Thoracic aorta (tissue), 2 donors: Measurements from ENCODE around the gene FIZ1. TPM values are rescaled to one million over a fixed set of nuclear protein-coding genes. Genes with fewer than 3 reads are reported as not detected.

Experiments used
- ATAC-seq: fragments of 150-250 bp; one replicate; pipeline ENCODE4 v1.8.0; 2017; ENCODE audit warnings: low read depth; ENCODE audit not compliant: insufficient number of reproducible peaks, low FRiP score
- DNase-seq: peaks from one replicate; pipeline ENCODE4 v3.0.0-alpha.2; 2020; ENCODE audit warnings: low spot score
- H3K27ac ChIP-seq, 2 donors: fragments of 200-600 bp; sonication (generic); 1 replicate in 1 of 2; 2 replicates in 1 of 2; pipeline ENCODE4 v1.5.1; 2016; ENCODE audit warnings: mild to moderate bottlenecking in 2 of 2, moderate library complexity in 2 of 2
- H3K27me3 ChIP-seq: fragments of 200-600 bp; sonication (generic); replicated peaks from 2 replicates; pipeline ENCODE4 v1.6.0; 2016; ENCODE audit warnings: mild to moderate bottlenecking; ENCODE audit not compliant: insufficient read depth
- H3K36me3 ChIP-seq: fragments of 200-600 bp; sonication (generic); one replicate; pipeline ENCODE4 v1.5.1; 2016
- H3K4me1 ChIP-seq, 2 donors: fragments of 200-600 bp; sonication (generic); 1 replicate in 1 of 2; 2 replicates in 1 of 2; pipeline versions ENCODE4 v1.5.1 to v1.6.0; 2016; ENCODE audit warnings: low read depth in 2 of 2, mild to moderate bottlenecking in 1 of 2; ENCODE audit not compliant: control insufficient read depth in 1 of 2
- H3K4me3 ChIP-seq: fragments of 200-600 bp; sonication (generic); 2 replicates; pipeline ENCODE4 v1.5.1; 2016; ENCODE audit warnings: mild to moderate bottlenecking
- H3K9me3 ChIP-seq: fragments of 200-600 bp; sonication (generic); 2 replicates; pipeline ENCODE4 v1.5.1; 2016
- total RNA-seq, 2 donors: library from RNA; depleted of rRNA; stranded (reverse); fragments of >200 nt; gene quantifications; one replicate each; pipeline versions ENCODE4 v1.1.0 to v1.2.3, GENCODE V29; 2016
- TF ChIP-seq, protein P1 (sequence below): fragments of 200-600 bp; sonication (generic); IDR thresholded peaks from one replicate; pipeline ENCODE4 v1.5.1; 2019; ENCODE audit warnings: antibody characterized with exemption

Gene FIZ1
- total RNA-seq, 2 donors from 2014 or later = 9.5 to 17.3 TPM

DNA sequence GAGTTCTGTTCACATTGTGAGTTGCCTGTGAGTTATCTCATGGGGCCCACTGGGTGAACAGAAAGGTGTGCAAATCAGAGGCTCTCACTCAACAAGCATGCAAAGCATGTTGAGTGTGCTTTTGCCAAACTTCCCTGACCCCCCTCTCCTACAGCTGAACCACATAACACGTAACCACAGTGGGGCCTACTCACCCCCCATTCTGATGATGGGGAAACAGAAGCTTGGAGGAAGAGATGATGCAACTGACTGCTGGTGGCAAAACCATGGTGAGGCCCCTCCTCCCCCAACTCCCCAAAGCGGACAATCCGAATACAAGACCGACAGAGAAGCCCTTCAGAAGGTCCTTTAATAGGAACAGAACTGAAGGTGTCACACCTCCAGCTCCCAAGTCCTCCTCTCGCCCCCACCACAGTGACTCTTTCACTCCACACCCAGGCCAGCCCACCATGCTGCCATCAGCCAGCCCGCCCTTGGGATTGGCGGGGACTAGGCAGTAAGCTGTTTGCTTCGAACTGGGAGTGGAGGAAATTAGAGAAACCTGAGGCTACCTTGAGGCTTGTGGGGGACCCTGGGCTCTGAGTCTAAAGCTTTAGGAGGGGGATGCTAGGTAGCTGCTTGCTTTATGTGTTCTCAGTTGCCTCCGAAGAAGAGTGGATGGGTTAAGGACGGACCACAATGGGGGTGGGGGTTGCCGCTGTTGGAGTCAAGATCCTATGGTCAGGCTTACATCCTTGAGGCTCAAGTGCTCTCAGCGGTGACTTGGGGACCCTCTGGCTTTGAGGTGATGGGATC lies 21.3 kb upstream of the FIZ1 start:
- TF ChIP-seq, protein P1, sequence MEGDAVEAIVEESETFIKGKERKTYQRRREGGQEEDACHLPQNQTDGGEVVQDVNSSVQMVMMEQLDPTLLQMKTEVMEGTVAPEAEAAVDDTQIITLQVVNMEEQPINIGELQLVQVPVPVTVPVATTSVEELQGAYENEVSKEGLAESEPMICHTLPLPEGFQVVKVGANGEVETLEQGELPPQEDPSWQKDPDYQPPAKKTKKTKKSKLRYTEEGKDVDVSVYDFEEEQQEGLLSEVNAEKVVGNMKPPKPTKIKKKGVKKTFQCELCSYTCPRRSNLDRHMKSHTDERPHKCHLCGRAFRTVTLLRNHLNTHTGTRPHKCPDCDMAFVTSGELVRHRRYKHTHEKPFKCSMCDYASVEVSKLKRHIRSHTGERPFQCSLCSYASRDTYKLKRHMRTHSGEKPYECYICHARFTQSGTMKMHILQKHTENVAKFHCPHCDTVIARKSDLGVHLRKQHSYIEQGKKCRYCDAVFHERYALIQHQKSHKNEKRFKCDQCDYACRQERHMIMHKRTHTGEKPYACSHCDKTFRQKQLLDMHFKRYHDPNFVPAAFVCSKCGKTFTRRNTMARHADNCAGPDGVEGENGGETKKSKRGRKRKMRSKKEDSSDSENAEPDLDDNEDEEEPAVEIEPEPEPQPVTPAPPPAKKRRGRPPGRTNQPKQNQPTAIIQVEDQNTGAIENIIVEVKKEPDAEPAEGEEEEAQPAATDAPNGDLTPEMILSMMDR = no peak
- Histone ChIP-seq H3K4me1 (peaks cover 0 to 6% of the 10 kb centered on the region in 2 donors), H3K27ac (no peak overlapping the region), H3K36me3 (peaks cover 19% of the 10 kb centered on the region), H3K4me3 (no peak overlapping the region), H3K9me3 (no peaks in the 10 kb centered on the region), H3K27me3 (no peaks in the 10 kb centered on the region)
- DNase-seq (no peak), ATAC-seq (no peak)

DNA sequence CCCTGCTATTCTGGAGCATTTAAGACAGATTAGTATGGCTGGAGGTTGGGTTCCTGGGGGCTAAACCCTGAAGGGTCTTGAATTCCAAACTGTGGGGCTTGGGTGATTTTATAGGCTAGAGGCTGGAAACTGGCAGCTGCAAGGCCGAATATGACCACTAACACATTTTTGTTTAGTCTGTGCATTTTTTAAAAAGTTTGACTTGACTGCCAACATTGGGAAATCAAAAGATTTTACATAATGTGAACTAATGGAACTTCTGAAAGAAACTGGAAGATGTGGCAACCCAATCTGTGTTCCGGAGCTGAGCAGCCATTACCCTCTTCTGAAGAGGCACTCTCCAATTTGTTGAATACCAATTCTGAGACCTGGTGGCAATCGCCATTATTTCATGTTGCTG lies 20.0 kb upstream of the FIZ1 start:
- ATAC-seq = no peak

DNA sequence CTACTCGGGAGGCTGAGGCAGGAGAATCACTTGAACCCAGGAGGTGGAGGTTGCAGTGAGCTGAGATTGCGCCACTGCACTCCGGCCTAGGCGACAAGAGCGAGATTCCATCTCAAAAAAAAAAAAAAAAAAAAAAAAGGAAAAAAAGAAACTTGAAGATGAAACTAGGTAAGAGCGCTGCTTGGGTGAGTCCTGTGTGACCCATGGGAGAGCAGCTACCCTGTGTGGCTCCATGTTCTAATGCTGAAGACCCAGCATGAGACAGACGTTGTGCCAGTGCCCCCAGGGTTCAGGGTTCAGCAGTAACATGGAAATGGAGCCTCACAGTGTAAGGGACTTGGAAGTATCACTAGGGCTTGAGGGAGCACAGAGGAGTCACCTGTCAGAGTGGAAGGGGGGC lies 19.1 kb upstream of the FIZ1 start:
- TF ChIP-seq, protein P1 = no peak
- H3K36me3 ChIP-seq = peaks cover 32% of the 10 kb centered on the region
- no peaks in the 10 kb centered on the region for H3K9me3 ChIP-seq
- H3K27ac ChIP-seq = no peak overlapping the region
- no peak overlapping the region for H3K4me3 ChIP-seq
- ATAC-seq = no peak
- H3K4me1 ChIP-seq = no peaks in the 10 kb centered on the region
- no peaks in the 10 kb centered on the region for H3K27me3 ChIP-seq
- no peak for DNase-seq

More for the DNA sequence above, 20.0 kb upstream of the FIZ1 start:
- Histone ChIP-seq H3K36me3 (peaks cover 28% of the 10 kb centered on the region), H3K27ac (no peak overlapping the region), H3K4me3 (no peak overlapping the region), H3K4me1 (no peaks in the 10 kb centered on the region), H3K27me3 (no peaks in the 10 kb centered on the region), H3K9me3 (no peaks in the 10 kb centered on the region)
- no peak for DNase-seq
- TF ChIP-seq, protein P1 = no peak

- DNase-seq (no peak), ATAC-seq (no peak)
- Histone ChIP-seq H3K4me3 (no peak overlapping the region), H3K36me3 (peaks cover 32% of the 10 kb centered on the region), H3K4me1 (no peaks in the 10 kb centered on the region), H3K9me3 (no peaks in the 10 kb centered on the region), H3K27me3 (no peaks in the 10 kb centered on the region), H3K27ac (no peak overlapping the region)
- TF ChIP-seq, protein P1 = no peak
These were observed 18.1 kb upstream of the FIZ1 start for GRCh38 chr19:55617426-55617825.

DNA sequence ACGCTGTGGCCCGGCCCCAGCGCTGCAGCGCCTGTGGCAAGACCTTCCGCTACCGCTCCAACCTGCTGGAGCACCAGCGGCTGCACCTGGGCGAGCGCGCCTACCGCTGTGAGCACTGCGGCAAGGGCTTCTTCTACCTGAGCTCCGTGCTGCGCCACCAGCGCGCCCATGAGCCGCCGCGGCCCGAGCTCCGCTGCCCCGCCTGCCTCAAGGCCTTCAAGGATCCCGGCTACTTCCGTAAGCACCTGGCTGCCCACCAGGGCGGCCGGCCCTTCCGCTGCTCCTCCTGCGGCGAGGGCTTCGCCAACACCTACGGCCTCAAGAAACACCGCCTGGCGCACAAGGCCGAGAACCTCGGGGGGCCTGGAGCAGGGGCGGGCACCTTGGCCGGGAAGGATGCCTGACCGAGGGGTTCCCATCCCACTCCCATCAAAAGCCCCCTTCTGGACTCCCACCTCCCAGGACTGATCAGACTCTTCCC lies 17.1 kb upstream of the FIZ1 start:
- Histone ChIP-seq H3K4me3 (no peak overlapping the region), H3K27ac (no peak overlapping the region), H3K27me3 (no peaks in the 10 kb centered on the region), H3K4me1 (no peaks in the 10 kb centered on the region), H3K9me3 (no peaks in the 10 kb centered on the region), H3K36me3 (peaks cover 32% of the 10 kb centered on the region)
- TF ChIP-seq, protein P1 = no peak
- ATAC-seq (no peak), DNase-seq (no peak)
